ENCODE measurements around the gene SIL1.
"Not testable (repeated sequence)": the region's sequence is repeated elsewhere in the genome, so short reads cannot be mapped to it uniquely, and the experiment has no call there.

Gene SIL1

DNA sequence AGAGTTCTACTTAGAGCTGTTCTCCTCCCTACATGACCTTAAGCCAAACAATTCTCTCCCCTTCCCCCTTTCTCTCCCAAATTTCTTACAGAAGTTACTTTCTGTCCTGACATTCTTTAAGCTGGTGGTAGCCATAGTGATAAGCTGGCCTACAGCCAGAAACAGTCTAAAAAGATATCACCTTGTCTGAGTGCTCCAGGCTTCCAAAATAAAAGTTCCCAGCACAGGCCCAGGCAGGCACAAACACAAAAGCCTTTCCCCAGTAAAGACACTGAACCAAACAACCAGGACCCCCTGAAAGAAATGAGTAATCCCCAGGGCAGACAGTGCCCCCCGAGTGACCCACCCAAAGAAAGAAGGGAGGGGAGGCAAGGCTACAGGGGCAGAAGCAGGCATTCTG, 19.2 kb downstream of the SIL1 start:
- peak overlapping the region in 2 of 5 donors; percentile 16 to 28 for H3K9ac ChIP-seq (ENCODE audit: low read length in 5 of 5)
- H3K4me3 ChIP-seq (ENCODE audit: low read depth in 1 of 5, low read length in 5 of 5): no peak overlapping the region
- no peak overlapping the region for H3K27ac ChIP-seq (ENCODE audit: low read depth, low read length)
- H3K9me3 ChIP-seq (ENCODE audit: control insufficient read depth in 5 of 5, low read length in 5 of 5): no peaks in the 10 kb centered on the region
- H3K36me3 ChIP-seq (ENCODE audit: control insufficient read depth in 5 of 5, insufficient read depth in 5 of 5, low read length in 5 of 5): no peaks in the 10 kb centered on the region
- no peaks in the 10 kb centered on the region for H3K27me3 ChIP-seq (ENCODE audit: control insufficient read depth in 5 of 5, insufficient read depth in 4 of 5, low read length in 5 of 5)
- H3K4me1 ChIP-seq (ENCODE audit: control insufficient read depth in 5 of 5, insufficient read depth in 5 of 5, low read length in 5 of 5): peaks cover 13 to 43% (median 41%) of the 10 kb centered on the region in 5 donors

DNA sequence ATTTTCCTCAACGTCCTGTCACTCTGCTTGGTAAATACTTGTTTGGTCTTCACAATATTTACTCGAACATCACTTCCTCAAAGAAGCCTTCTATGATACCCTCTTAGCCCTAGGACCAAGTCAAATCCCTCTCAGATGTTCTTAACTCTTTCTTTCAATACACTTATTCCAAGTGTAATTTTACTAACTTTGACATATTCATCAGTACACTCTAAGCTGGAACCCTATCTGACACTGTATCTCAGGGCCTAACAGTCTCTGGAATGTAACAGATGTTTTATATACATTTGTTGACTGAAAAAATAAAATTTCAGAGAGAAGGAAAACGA, 19.6 kb downstream of the SIL1 start:
- Histone ChIP-seq H3K9ac (ENCODE audit: low read length in 5 of 5) (peak overlapping the region in 2 of 5 donors; percentile 16 to 28), H3K27ac (ENCODE audit: low read depth, low read length) (no peak overlapping the region), H3K36me3 (ENCODE audit: control insufficient read depth in 5 of 5, insufficient read depth in 5 of 5, low read length in 5 of 5) (no peaks in the 10 kb centered on the region), H3K9me3 (ENCODE audit: control insufficient read depth in 5 of 5, low read length in 5 of 5) (no peaks in the 10 kb centered on the region), H3K4me3 (ENCODE audit: low read depth in 1 of 5, low read length in 5 of 5) (no peak overlapping the region), H3K4me1 (ENCODE audit: control insufficient read depth in 5 of 5, insufficient read depth in 5 of 5, low read length in 5 of 5) (peaks cover 13 to 43% (median 41%) of the 10 kb centered on the region in 5 donors), H3K27me3 (ENCODE audit: control insufficient read depth in 5 of 5, insufficient read depth in 4 of 5, low read length in 5 of 5) (no peaks in the 10 kb centered on the region)

DNA sequence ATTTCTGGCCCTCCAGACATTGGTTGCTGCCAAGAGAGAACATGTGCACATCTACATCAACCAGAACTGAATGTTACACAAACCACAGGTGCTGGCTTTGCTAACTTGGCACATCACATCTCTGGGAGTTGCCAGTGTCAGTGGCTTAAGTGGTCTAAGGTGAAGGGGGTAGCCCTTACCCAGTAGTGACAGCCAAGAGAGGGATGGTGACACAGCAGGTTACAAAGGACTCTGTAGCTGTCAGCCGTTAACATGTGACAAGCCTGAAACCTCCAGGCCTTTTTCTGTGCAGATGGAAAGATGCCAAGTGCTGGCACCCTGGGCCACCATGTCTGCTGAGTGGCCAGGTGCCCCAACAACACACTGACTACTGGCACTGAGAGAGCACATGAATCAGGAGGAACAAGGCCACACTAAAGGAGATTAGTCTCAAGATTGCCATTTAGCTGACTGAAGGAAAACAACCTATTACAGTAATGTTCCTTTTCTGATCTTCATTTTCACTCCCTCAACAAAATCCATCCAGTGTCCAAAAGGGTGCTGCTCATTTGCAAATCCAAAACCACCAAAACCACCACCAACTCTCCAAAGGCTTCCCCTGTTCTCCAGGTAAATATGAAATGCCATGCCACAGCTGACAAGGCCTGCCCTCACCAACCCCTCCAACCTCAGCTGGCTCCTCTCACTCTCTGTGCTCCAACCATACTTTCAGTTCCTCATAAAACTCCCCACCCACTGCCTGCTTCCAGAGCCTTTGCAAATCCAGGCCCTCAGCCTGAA, 20.2 kb downstream of the SIL1 start:
- Histone ChIP-seq H3K9ac (ENCODE audit: low read length in 5 of 5) (peak overlapping the region in 2 of 5 donors; percentile 13 to 31), H3K27me3 (ENCODE audit: control insufficient read depth in 5 of 5, insufficient read depth in 4 of 5, low read length in 5 of 5) (no peaks in the 10 kb centered on the region), H3K36me3 (ENCODE audit: control insufficient read depth in 5 of 5, insufficient read depth in 5 of 5, low read length in 5 of 5) (no peaks in the 10 kb centered on the region), H3K4me1 (ENCODE audit: control insufficient read depth in 5 of 5, insufficient read depth in 5 of 5, low read length in 5 of 5) (peaks cover 13 to 43% (median 41%) of the 10 kb centered on the region in 5 donors), H3K9me3 (ENCODE audit: control insufficient read depth in 5 of 5, low read length in 5 of 5) (no peaks in the 10 kb centered on the region), H3K4me3 (ENCODE audit: low read depth in 1 of 5, low read length in 5 of 5) (peak overlapping the region in 1 of 5 donors; percentile 9), H3K27ac (ENCODE audit: low read depth, low read length) (no peak overlapping the region)

DNA sequence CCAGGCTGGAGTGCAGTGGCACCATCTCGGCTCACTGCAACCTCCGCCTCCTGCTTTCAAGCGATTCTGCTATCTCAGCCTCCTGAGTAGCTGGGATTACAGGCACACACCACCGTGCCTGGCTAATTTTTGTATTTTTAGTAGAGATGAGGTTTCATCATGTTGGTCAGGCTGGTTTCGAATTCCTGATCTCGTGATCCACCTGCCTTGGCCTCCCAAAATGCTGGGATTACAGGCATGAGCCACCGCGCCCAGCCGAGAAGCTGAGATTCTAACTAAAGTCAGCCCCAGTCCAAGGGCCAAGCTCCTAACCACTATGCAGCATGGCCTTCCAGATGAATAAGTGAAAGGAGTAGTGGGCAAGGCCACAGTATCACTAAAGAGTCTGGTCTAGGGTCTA, 20.9 kb downstream of the SIL1 start:
- peak overlapping the region in 1 of 5 donors; percentile 31 for H3K9ac ChIP-seq (ENCODE audit: low read length in 5 of 5)
- H3K4me1 ChIP-seq (ENCODE audit: control insufficient read depth in 5 of 5, insufficient read depth in 5 of 5, low read length in 5 of 5): peaks cover 12 to 39% (median 38%) of the 10 kb centered on the region in 5 donors
- not testable (repeated sequence) for H3K27ac ChIP-seq (ENCODE audit: low read depth, low read length); H3K27me3 ChIP-seq (ENCODE audit: control insufficient read depth in 5 of 5, insufficient read depth in 4 of 5, low read length in 5 of 5); H3K36me3 ChIP-seq (ENCODE audit: control insufficient read depth in 5 of 5, insufficient read depth in 5 of 5, low read length in 5 of 5); H3K4me3 ChIP-seq (ENCODE audit: low read depth in 1 of 5, low read length in 5 of 5); H3K9me3 ChIP-seq (ENCODE audit: control insufficient read depth in 5 of 5, low read length in 5 of 5)

DNA sequence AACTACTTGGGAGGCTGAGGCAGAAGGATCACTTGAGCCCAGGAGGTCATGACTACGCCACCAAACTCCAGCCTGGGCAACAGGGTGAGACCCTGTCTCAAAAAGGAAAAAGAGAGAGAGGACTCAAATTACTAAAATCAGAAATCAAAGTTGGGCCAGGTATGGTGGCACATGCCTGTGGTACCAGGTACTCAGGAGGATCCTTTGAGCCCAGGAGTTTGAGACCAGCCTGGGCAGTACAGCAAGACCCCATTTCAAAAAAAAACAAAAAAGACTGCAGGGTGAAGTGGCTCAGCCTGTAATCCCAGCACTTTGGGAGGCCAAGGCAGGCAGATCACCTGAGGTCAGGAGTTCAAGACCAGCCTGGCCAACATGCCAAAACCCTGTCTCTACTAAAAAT, 23.8 kb downstream of the SIL1 start:
- H3K4me3 ChIP-seq (ENCODE audit: low read depth in 1 of 5, low read length in 5 of 5); H3K36me3 ChIP-seq (ENCODE audit: control insufficient read depth in 5 of 5, insufficient read depth in 5 of 5, low read length in 5 of 5); H3K9ac ChIP-seq (ENCODE audit: low read length in 5 of 5); H3K27me3 ChIP-seq (ENCODE audit: control insufficient read depth in 5 of 5, insufficient read depth in 4 of 5, low read length in 5 of 5); H3K9me3 ChIP-seq (ENCODE audit: control insufficient read depth in 5 of 5, low read length in 5 of 5); H3K27ac ChIP-seq (ENCODE audit: low read depth, low read length): not testable (repeated sequence)
- H3K4me1 ChIP-seq (ENCODE audit: control insufficient read depth in 5 of 5, insufficient read depth in 5 of 5, low read length in 5 of 5): peaks cover 3 to 21% (median 20%) of the 10 kb centered on the region in 5 donors

DNA sequence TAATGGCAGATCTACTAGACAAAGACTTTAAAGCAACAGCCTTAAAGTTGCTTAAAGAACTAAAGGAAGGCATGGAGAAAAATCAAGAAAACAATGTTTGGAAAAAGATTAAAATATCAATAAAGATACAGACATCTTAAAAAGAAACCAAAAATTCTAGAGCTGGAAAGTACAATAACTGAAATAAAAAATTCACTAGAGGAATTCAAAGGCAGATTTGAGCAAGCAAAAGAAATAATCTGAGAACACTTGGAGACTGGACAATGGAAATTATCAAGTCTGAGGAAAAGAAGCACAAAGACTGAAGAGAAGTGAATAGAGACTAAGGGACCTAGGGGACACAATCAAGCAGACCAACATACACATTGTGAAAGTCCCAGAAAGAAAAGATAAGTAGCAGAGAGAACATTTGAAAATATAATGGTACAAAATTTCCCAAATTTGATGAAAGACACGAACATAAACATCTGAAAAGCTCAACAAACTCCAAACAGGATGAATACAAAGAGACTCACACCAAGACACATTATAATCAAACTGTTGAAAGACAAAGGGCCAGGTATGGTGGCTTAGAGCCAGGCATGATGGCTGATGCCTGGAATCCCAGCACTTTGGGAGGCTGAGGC, 26.3 kb downstream of the SIL1 start:
- Histone ChIP-seq H3K4me3 (ENCODE audit: low read depth in 1 of 5, low read length in 5 of 5) (no peak overlapping the region), H3K36me3 (ENCODE audit: control insufficient read depth in 5 of 5, insufficient read depth in 5 of 5, low read length in 5 of 5) (no peaks in the 10 kb centered on the region), H3K27ac (ENCODE audit: low read depth, low read length) (no peak overlapping the region), H3K9me3 (ENCODE audit: control insufficient read depth in 5 of 5, low read length in 5 of 5) (peaks cover 0 to 7% (median 3%) of the 10 kb centered on the region in 5 donors), H3K4me1 (ENCODE audit: control insufficient read depth in 5 of 5, insufficient read depth in 5 of 5, low read length in 5 of 5) (peaks cover 0 to 8% (median 0%) of the 10 kb centered on the region in 5 donors), H3K9ac (ENCODE audit: low read length in 5 of 5) (no peak overlapping the region), H3K27me3 (ENCODE audit: control insufficient read depth in 5 of 5, insufficient read depth in 4 of 5, low read length in 5 of 5) (no peaks in the 10 kb centered on the region)

DNA sequence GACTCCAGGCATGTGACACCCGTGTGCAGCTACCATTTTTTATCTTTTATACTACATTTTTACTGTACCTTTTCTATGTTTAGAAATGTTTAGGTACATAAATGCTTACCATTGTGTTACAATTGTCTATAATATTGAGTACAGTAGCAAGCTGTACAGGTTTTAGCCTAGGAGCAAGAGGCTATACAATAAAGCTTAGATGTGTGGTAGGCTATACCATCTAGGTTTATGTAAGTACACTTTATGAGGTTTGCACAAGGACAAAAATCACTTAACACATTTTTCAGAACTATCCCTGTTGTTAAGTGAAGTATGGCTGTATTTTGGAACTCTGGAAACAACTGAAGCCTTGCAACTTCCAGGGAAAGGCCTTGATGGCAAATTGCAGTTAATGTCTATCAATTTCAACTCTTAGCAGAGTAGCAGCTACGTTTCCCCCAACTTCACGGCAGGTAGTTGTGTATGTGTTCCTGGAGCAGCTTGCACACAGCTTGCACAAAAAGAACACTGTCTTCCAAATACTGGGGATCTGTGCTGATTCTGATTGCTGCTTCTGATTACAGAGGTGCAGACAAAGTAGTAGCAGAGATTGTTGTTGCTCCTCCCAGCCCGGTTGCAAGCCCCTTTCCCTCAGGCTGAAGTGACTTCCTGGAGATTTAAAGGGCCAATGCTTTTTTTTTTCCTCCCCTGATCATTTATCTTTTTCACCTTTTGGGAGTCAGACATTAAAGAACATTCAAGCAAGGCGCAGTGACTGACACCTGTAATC, 30.0 kb downstream of the SIL1 start:
- Histone ChIP-seq H3K36me3 (ENCODE audit: control insufficient read depth in 5 of 5, insufficient read depth in 5 of 5, low read length in 5 of 5) (no peaks in the 10 kb centered on the region), H3K9ac (ENCODE audit: low read length in 5 of 5) (no peak overlapping the region), H3K27ac (ENCODE audit: low read depth, low read length) (no peak overlapping the region), H3K4me3 (ENCODE audit: low read depth in 1 of 5, low read length in 5 of 5) (no peak overlapping the region), H3K9me3 (ENCODE audit: control insufficient read depth in 5 of 5, low read length in 5 of 5) (peaks cover 0 to 7% (median 3%) of the 10 kb centered on the region in 5 donors), H3K4me1 (ENCODE audit: control insufficient read depth in 5 of 5, insufficient read depth in 5 of 5, low read length in 5 of 5) (peaks cover 0 to 8% (median 0%) of the 10 kb centered on the region in 5 donors), H3K27me3 (ENCODE audit: control insufficient read depth in 5 of 5, insufficient read depth in 4 of 5, low read length in 5 of 5) (no peaks in the 10 kb centered on the region)

DNA sequence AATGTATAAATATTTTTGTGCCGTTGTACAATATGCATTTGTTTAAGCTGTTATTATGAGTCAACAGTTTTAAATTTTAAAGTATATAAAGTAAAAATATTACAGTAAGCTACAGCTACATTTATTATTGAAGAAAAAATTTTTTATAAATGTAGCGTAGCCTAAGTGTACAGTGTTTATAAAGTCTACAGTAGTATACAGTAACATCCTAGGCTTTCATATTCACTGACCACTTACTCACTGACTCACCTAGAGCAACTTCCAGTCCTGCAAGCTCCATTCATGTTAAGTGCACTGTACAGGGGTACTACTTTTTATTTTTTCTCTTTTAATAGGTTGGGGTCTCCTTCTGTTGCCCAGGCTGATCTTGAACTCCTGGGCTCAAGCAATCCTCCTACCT, 30.6 kb downstream of the SIL1 start:
- Histone ChIP-seq H3K9me3 (ENCODE audit: control insufficient read depth in 5 of 5, low read length in 5 of 5) (peaks cover 0 to 7% (median 3%) of the 10 kb centered on the region in 5 donors), H3K27me3 (ENCODE audit: control insufficient read depth in 5 of 5, insufficient read depth in 4 of 5, low read length in 5 of 5) (no peaks in the 10 kb centered on the region), H3K27ac (ENCODE audit: low read depth, low read length) (no peak overlapping the region), H3K4me3 (ENCODE audit: low read depth in 1 of 5, low read length in 5 of 5) (no peak overlapping the region), H3K36me3 (ENCODE audit: control insufficient read depth in 5 of 5, insufficient read depth in 5 of 5, low read length in 5 of 5) (no peaks in the 10 kb centered on the region), H3K9ac (ENCODE audit: low read length in 5 of 5) (no peak overlapping the region), H3K4me1 (ENCODE audit: control insufficient read depth in 5 of 5, insufficient read depth in 5 of 5, low read length in 5 of 5) (peaks cover 0 to 8% (median 0%) of the 10 kb centered on the region in 5 donors)

DNA sequence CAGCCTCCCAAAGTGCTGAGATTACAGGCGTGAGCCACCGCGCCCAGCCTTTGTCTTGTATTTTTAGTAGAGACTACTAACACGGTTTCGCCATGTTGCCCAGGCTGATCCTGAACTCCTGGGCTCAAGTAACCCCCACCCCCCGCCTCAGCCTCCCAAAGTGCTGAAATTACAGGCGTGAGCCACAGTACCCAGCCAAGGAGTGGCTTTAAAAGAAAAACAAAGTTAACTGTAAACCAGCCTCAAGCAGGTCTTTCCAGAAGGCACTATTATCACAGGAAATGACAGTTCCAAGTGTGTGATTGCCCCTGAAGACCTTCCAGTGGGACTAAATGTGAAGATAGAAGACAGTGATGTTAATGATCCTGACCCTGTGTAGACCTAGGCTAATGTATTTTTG, 31.1 kb downstream of the SIL1 start:
- Histone ChIP-seq H3K4me3 (ENCODE audit: low read depth in 1 of 5, low read length in 5 of 5) (no peak overlapping the region), H3K27me3 (ENCODE audit: control insufficient read depth in 5 of 5, insufficient read depth in 4 of 5, low read length in 5 of 5) (no peaks in the 10 kb centered on the region), H3K9me3 (ENCODE audit: control insufficient read depth in 5 of 5, low read length in 5 of 5) (peaks cover 0 to 5% (median 2%) of the 10 kb centered on the region in 5 donors), H3K4me1 (ENCODE audit: control insufficient read depth in 5 of 5, insufficient read depth in 5 of 5, low read length in 5 of 5) (peaks cover 0 to 8% (median 0%) of the 10 kb centered on the region in 5 donors), H3K27ac (ENCODE audit: low read depth, low read length) (no peak overlapping the region), H3K36me3 (ENCODE audit: control insufficient read depth in 5 of 5, insufficient read depth in 5 of 5, low read length in 5 of 5) (no peaks in the 10 kb centered on the region), H3K9ac (ENCODE audit: low read length in 5 of 5) (no peak overlapping the region)

DNA sequence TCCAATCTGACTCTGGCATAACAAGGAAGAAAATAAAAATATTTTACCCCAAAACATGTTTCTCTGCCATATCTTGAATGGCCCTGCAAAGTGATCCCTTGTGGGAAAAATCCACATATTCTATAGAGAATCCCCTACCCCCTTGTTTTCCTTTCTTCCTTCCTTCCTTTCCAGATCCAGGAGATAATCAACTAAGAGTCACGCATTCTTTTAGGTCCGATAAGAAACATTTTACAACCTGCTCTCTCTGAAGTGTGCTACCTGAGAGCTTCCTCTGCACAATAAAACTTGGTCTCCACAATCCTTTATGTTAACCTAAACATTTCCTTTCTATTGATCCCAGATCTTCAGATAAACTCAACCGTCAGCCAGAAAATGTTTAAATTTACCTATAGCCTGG, 33.3 kb downstream of the SIL1 start:
- not testable (repeated sequence) for H3K36me3 ChIP-seq (ENCODE audit: control insufficient read depth in 5 of 5, insufficient read depth in 5 of 5, low read length in 5 of 5); H3K9ac ChIP-seq (ENCODE audit: low read length in 5 of 5); H3K27ac ChIP-seq (ENCODE audit: low read depth, low read length); H3K27me3 ChIP-seq (ENCODE audit: control insufficient read depth in 5 of 5, insufficient read depth in 4 of 5, low read length in 5 of 5); H3K4me3 ChIP-seq (ENCODE audit: low read depth in 1 of 5, low read length in 5 of 5); H3K9me3 ChIP-seq (ENCODE audit: control insufficient read depth in 5 of 5, low read length in 5 of 5); H3K4me1 ChIP-seq (ENCODE audit: control insufficient read depth in 5 of 5, insufficient read depth in 5 of 5, low read length in 5 of 5)

Measured in subcutaneous abdominal adipose tissue (tissue), 5 donors.